ENCODE results near the gene PHOX2B.

Gene PHOX2B

GRCh38 chr4:41748074-41748570 is 403 bp downstream of the PHOX2B start:
- Histone ChIP-seq H3K14ac (ENCODE audit: low read length) (no peak overlapping the region), H3K36me3 (replicated peaks in 1 of 2; ENCODE audit: control insufficient read depth in 2 of 2, insufficient read depth in 2 of 2, low read length in 2 of 2) (no peaks in the 10 kb centered on the region), H2AFZ (ENCODE audit: low read length) (no peak overlapping the region), H2BK15ac (ENCODE audit: low read length) (no peak overlapping the region), H4K8ac (ENCODE audit: low read depth, low read length) (no peak overlapping the region), H3K27ac (replicated peaks; ENCODE audit: low read length) (no peak overlapping the region), H2BK12ac (ENCODE audit: low read length) (no peak overlapping the region), H2AK5ac (ENCODE audit: low read depth, low read length) (no peak overlapping the region), H3K23ac (ENCODE audit: low read depth, low read length, poor library complexity) (no peak overlapping the region), H3K4me3 (ENCODE audit: low read length in 2 of 2) (no peak overlapping the region), H3K9ac (ENCODE audit: low read depth, low read length, poor library complexity) (no peak overlapping the region), H3K27me3 (ENCODE audit: control insufficient read depth in 3 of 3, insufficient read depth in 3 of 3, low read depth in 1 of 3, low read length in 3 of 3) (peaks cover 52 to 99% (median 94%) of the 10 kb centered on the region in 3 experiments), H2BK120ac (ENCODE audit: low read depth, low read length) (no peak overlapping the region), H3K4me1 (ENCODE audit: control insufficient read depth in 2 of 2, insufficient read depth in 1 of 2, low read depth in 1 of 2, low read length in 2 of 2) (peaks cover 0 to 13% of the 10 kb centered on the region in 2 donors), H2BK5ac (ENCODE audit: low read length) (no peak overlapping the region), H3K79me1 (ENCODE audit: low read depth, low read length) (no peaks in the 10 kb centered on the region), H4K91ac (ENCODE audit: low read depth, low read length, poor library complexity) (no peak overlapping the region), H3K18ac (ENCODE audit: low read length) (no peak overlapping the region), H3K4me2 (ENCODE audit: insufficient read depth, low read length, poor library complexity, severe bottlenecking) (no peak overlapping the region), H3K9me3 (replicated peaks in 1 of 2; ENCODE audit: control insufficient read depth in 2 of 2, insufficient read depth in 1 of 2, low read depth in 1 of 2, low read length in 2 of 2) (peaks cover 13 to 23% of the 10 kb centered on the region in 2 donors), H3K4ac (ENCODE audit: low read length) (no peak overlapping the region)
- no CpG with 5 or more reads among the region's 21 CpGs for WGBS, 2 donors (ENCODE audit: extremely low coverage in 2 of 2, insufficient read length in 2 of 2, insufficient replicate concordance in 1 of 2)
- peak; percentile 32 for DNase-seq (ENCODE audit: low spot score)

GRCh38 chr4:41747230-41748055 is 1.1 kb downstream of the PHOX2B start:
- H2AK5ac ChIP-seq (ENCODE audit: low read depth, low read length), result no peak overlapping the region

GRCh38 chr4:41746440-41747229 is 1.9 kb downstream of the PHOX2B start:
- Histone ChIP-seq H3K4ac (ENCODE audit: low read length) (no peak overlapping the region), H2BK12ac (ENCODE audit: low read length) (no peak overlapping the region), H2BK120ac (ENCODE audit: low read depth, low read length) (no peak overlapping the region), H3K4me3 (ENCODE audit: low read length in 2 of 2) (no peak overlapping the region), H3K18ac (ENCODE audit: low read length) (no peak overlapping the region), H3K4me1 (ENCODE audit: control insufficient read depth in 2 of 2, insufficient read depth in 1 of 2, low read depth in 1 of 2, low read length in 2 of 2) (peaks cover 0 to 6% of the 10 kb centered on the region in 2 donors), H3K79me1 (ENCODE audit: low read depth, low read length) (no peaks in the 10 kb centered on the region), H2BK5ac (ENCODE audit: low read length) (no peak overlapping the region), H3K23ac (ENCODE audit: low read depth, low read length, poor library complexity) (no peak overlapping the region), H3K9me3 (replicated peaks in 1 of 2; ENCODE audit: control insufficient read depth in 2 of 2, insufficient read depth in 1 of 2, low read depth in 1 of 2, low read length in 2 of 2) (peaks cover 13 to 23% of the 10 kb centered on the region in 2 donors), H4K8ac (ENCODE audit: low read depth, low read length) (no peak overlapping the region), H3K9ac (ENCODE audit: low read depth, low read length, poor library complexity) (no peak overlapping the region), H4K91ac (ENCODE audit: low read depth, low read length, poor library complexity) (no peak overlapping the region), H3K36me3 (replicated peaks in 1 of 2; ENCODE audit: control insufficient read depth in 2 of 2, insufficient read depth in 2 of 2, low read length in 2 of 2) (no peaks in the 10 kb centered on the region), H3K27me3 (ENCODE audit: control insufficient read depth in 3 of 3, insufficient read depth in 3 of 3, low read depth in 1 of 3, low read length in 3 of 3) (peaks cover 52 to 99% (median 90%) of the 10 kb centered on the region in 3 experiments), H2BK15ac (ENCODE audit: low read length) (no peak overlapping the region), H3K4me2 (ENCODE audit: insufficient read depth, low read length, poor library complexity, severe bottlenecking) (no peak overlapping the region), H3K27ac (replicated peaks; ENCODE audit: low read length) (no peak overlapping the region), H2AK5ac (ENCODE audit: low read depth, low read length) (no peak overlapping the region), H2AFZ (ENCODE audit: low read length) (peak overlapping the region; percentile 64), H3K14ac (ENCODE audit: low read length) (no peak overlapping the region)
- WGBS, 2 donors (ENCODE audit: extremely low coverage in 2 of 2, insufficient read length in 2 of 2, insufficient replicate concordance in 1 of 2), result no CpG with 5 or more reads among the region's 37 CpGs
- DNase-seq (ENCODE audit: low spot score), result no peak

More at GRCh38 chr4:41747230-41748055, 1.1 kb downstream of the PHOX2B start:
- no peak overlapping the region for H4K8ac ChIP-seq (ENCODE audit: low read depth, low read length)
- H2AFZ ChIP-seq (ENCODE audit: low read length), result no peak overlapping the region
- H2BK5ac ChIP-seq (ENCODE audit: low read length), result no peak overlapping the region
- no peak overlapping the region for H4K91ac ChIP-seq (ENCODE audit: low read depth, low read length, poor library complexity)
- no peak overlapping the region for H3K4me3 ChIP-seq (ENCODE audit: low read length in 2 of 2)
- no peaks in the 10 kb centered on the region for H3K36me3 ChIP-seq (replicated peaks in 1 of 2; ENCODE audit: control insufficient read depth in 2 of 2, insufficient read depth in 2 of 2, low read length in 2 of 2)
- H3K9me3 ChIP-seq (replicated peaks in 1 of 2; ENCODE audit: control insufficient read depth in 2 of 2, insufficient read depth in 1 of 2, low read depth in 1 of 2, low read length in 2 of 2), result peaks cover 13 to 23% of the 10 kb centered on the region in 2 donors
- WGBS, 2 donors (ENCODE audit: extremely low coverage in 2 of 2, insufficient read length in 2 of 2, insufficient replicate concordance in 1 of 2), result no CpG with 5 or more reads among the region's 49 CpGs
- H3K9ac ChIP-seq (ENCODE audit: low read depth, low read length, poor library complexity), result no peak overlapping the region
- H3K4ac ChIP-seq (ENCODE audit: low read length), result no peak overlapping the region
- no peak overlapping the region for H3K27ac ChIP-seq (replicated peaks; ENCODE audit: low read length)
- H2BK120ac ChIP-seq (ENCODE audit: low read depth, low read length), result no peak overlapping the region
- H2BK15ac ChIP-seq (ENCODE audit: low read length), result no peak overlapping the region
- H3K4me1 ChIP-seq (ENCODE audit: control insufficient read depth in 2 of 2, insufficient read depth in 1 of 2, low read depth in 1 of 2, low read length in 2 of 2), result peaks cover 0 to 10% of the 10 kb centered on the region in 2 donors
- no peak overlapping the region for H3K18ac ChIP-seq (ENCODE audit: low read length)
- DNase-seq (ENCODE audit: low spot score), result peak; percentile 36
- H3K4me2 ChIP-seq (ENCODE audit: insufficient read depth, low read length, poor library complexity, severe bottlenecking), result no peak overlapping the region
- no peak overlapping the region for H3K23ac ChIP-seq (ENCODE audit: low read depth, low read length, poor library complexity)
- peaks cover 52 to 99% (median 94%) of the 10 kb centered on the region in 3 experiments for H3K27me3 ChIP-seq (ENCODE audit: control insufficient read depth in 3 of 3, insufficient read depth in 3 of 3, low read depth in 1 of 3, low read length in 3 of 3)
- no peak overlapping the region for H2BK12ac ChIP-seq (ENCODE audit: low read length)
- no peaks in the 10 kb centered on the region for H3K79me1 ChIP-seq (ENCODE audit: low read depth, low read length)
- no peak overlapping the region for H3K14ac ChIP-seq (ENCODE audit: low read length)

DNA sequence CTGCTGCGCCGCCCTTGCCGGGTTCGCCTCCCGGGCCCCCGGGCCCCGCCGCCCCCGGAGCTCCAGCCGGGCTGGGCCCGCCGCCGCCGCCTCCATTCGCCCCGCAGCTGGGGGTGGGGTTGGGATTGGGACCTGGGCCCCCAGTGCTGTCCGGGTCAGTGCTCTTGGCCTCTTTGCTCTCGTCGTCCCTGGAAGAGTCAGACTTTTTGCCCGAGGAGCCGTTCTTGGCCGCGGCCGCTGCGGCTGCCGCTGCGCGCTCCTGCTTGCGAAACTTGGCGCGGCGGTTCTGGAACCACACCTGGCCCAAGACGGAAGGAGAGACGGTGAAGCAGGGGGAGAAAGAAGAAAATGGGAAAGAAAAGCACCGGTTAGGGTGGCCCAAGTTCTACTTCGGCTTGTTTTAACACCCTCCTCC is 2.5 kb downstream of the PHOX2B start:
- peaks cover 13 to 22% of the 10 kb centered on the region in 2 donors for H3K9me3 ChIP-seq (replicated peaks in 1 of 2; ENCODE audit: control insufficient read depth in 2 of 2, insufficient read depth in 1 of 2, low read depth in 1 of 2, low read length in 2 of 2)
- peaks cover 47 to 99% (median 89%) of the 10 kb centered on the region in 3 experiments for H3K27me3 ChIP-seq (ENCODE audit: control insufficient read depth in 3 of 3, insufficient read depth in 3 of 3, low read depth in 1 of 3, low read length in 3 of 3)
- H3K18ac ChIP-seq (ENCODE audit: low read length), result no peak overlapping the region
- H3K79me1 ChIP-seq (ENCODE audit: low read depth, low read length), result no peaks in the 10 kb centered on the region
- H3K4me3 ChIP-seq (ENCODE audit: low read length in 2 of 2), result no peak overlapping the region
- no peak overlapping the region for H2BK12ac ChIP-seq (ENCODE audit: low read length)
- H3K36me3 ChIP-seq (replicated peaks in 1 of 2; ENCODE audit: control insufficient read depth in 2 of 2, insufficient read depth in 2 of 2, low read length in 2 of 2), result no peaks in the 10 kb centered on the region
- peaks cover 0 to 2% of the 10 kb centered on the region in 2 donors for H3K4me1 ChIP-seq (ENCODE audit: control insufficient read depth in 2 of 2, insufficient read depth in 1 of 2, low read depth in 1 of 2, low read length in 2 of 2)
- DNase-seq (ENCODE audit: low spot score), result peak; percentile 24
- peak overlapping the region; percentile 64 for H2AFZ ChIP-seq (ENCODE audit: low read length)
- no CpG with 5 or more reads among the region's 36 CpGs for WGBS, 2 donors (ENCODE audit: extremely low coverage in 2 of 2, insufficient read length in 2 of 2, insufficient replicate concordance in 1 of 2)
- no peak overlapping the region for H4K8ac ChIP-seq (ENCODE audit: low read depth, low read length)
- no peak overlapping the region for H3K14ac ChIP-seq (ENCODE audit: low read length)
- H3K27ac ChIP-seq (replicated peaks; ENCODE audit: low read length), result no peak overlapping the region
- H3K4ac ChIP-seq (ENCODE audit: low read length), result no peak overlapping the region
- no peak overlapping the region for H2AK5ac ChIP-seq (ENCODE audit: low read depth, low read length)
- H2BK5ac ChIP-seq (ENCODE audit: low read length), result no peak overlapping the region
- H4K91ac ChIP-seq (ENCODE audit: low read depth, low read length, poor library complexity), result no peak overlapping the region
- no peak overlapping the region for H3K9ac ChIP-seq (ENCODE audit: low read depth, low read length, poor library complexity)
- H3K23ac ChIP-seq (ENCODE audit: low read depth, low read length, poor library complexity), result no peak overlapping the region
- H3K4me2 ChIP-seq (ENCODE audit: insufficient read depth, low read length, poor library complexity, severe bottlenecking), result peak overlapping the region; percentile 28
- H2BK120ac ChIP-seq (ENCODE audit: low read depth, low read length), result no peak overlapping the region
- no peak overlapping the region for H2BK15ac ChIP-seq (ENCODE audit: low read length)
